ENCODE data around the gene LXN.

DNA sequence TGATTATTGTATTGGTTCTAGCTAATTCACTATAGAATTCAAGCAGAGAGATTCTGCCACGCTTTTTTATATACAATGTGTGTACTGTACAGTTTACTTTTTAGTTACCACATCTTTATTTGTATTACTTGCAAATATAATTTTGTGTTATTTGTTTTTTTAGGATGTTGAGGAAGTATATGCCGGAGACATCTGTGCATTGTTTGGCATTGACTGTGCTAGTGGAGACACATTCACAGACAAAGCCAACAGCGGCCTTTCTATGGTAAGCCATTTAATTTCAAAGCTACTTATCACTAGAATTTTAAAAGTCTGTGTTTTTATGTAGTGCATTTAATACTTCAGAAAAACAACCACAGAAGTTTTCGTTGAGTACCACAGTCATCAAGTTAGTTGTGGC lies 11.7 kb downstream of the LXN start:
- TF ChIP-seq, protein P1, sequence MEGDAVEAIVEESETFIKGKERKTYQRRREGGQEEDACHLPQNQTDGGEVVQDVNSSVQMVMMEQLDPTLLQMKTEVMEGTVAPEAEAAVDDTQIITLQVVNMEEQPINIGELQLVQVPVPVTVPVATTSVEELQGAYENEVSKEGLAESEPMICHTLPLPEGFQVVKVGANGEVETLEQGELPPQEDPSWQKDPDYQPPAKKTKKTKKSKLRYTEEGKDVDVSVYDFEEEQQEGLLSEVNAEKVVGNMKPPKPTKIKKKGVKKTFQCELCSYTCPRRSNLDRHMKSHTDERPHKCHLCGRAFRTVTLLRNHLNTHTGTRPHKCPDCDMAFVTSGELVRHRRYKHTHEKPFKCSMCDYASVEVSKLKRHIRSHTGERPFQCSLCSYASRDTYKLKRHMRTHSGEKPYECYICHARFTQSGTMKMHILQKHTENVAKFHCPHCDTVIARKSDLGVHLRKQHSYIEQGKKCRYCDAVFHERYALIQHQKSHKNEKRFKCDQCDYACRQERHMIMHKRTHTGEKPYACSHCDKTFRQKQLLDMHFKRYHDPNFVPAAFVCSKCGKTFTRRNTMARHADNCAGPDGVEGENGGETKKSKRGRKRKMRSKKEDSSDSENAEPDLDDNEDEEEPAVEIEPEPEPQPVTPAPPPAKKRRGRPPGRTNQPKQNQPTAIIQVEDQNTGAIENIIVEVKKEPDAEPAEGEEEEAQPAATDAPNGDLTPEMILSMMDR (conservative IDR thresholded peaks at IDR 0.05 in 1 of 2, IDR thresholded peaks at IDR 0.05 in 1 of 2; ENCODE audit: extremely low read depth in 1 of 2, insufficient read depth in 1 of 2, low read depth in 1 of 2, low read length in 2 of 2): no peak
- TF ChIP-seq EZH2 (IDR thresholded peaks at IDR 0.05; ENCODE audit: borderline replicate concordance, low read length): no peak
